Keratinocyte (primary cell): Measurements from ENCODE around the gene EPHA1. TPM values are rescaled to one million over a fixed set of nuclear protein-coding genes. Genes with fewer than 3 reads are reported as not detected.

ENCODE experiments used
- DNase-seq: peaks from one replicate; pipeline ENCODE4 v3.0.0-alpha.2; 2011; ENCODE audit warnings: low read depth, missing footprints, low spot score
- FAIRE-seq: peaks from 2 replicates; lab custom pipeline; 2011; peaks lifted over from hg19 to GRCh38; lab: Jason Lieb, UNC
- H2AFZ ChIP-seq: 2 replicates; pipeline ENCODE4 v1.6.0; 2012; ENCODE audit warnings: low read length, control low read depth, inconsistent platforms; ENCODE audit not compliant: control insufficient read depth
- H3K27ac ChIP-seq: 2 replicates; pipeline ENCODE4 v1.5.1; 2011; ENCODE audit warnings: low read length; ENCODE audit not compliant: control insufficient read depth, insufficient read depth
- H3K27me3 ChIP-seq: 3 replicates; pipeline ENCODE4 v1.6.0; 2011; ENCODE audit warnings: low read length; ENCODE audit not compliant: control insufficient read depth, insufficient read depth; ENCODE audit errors: extremely low read depth
- H3K36me3 ChIP-seq, 2 experiments: 2 replicates in 1 of 2; 3 replicates in 1 of 2; pipeline ENCODE4 v1.5.1; 2011; ENCODE audit warnings: low read length in 2 of 2, mild to moderate bottlenecking in 1 of 2; ENCODE audit not compliant: control insufficient read depth in 2 of 2, insufficient read depth in 2 of 2; ENCODE audit errors: extremely low read depth in 1 of 2
- H3K4me1 ChIP-seq: 3 replicates; pipeline ENCODE4 v1.5.1; 2011; ENCODE audit warnings: low read length; ENCODE audit not compliant: control insufficient read depth, insufficient read depth; ENCODE audit errors: extremely low read depth
- H3K4me2 ChIP-seq: 3 replicates; pipeline ENCODE4 v1.6.0; 2011; ENCODE audit warnings: low read depth, low read length; ENCODE audit not compliant: control insufficient read depth, insufficient read depth; ENCODE audit errors: extremely low read depth
- H3K4me3 ChIP-seq, 3 experiments: fragments of 200-600 bp in 1 of 3; sonication (generic) in 1 of 3; 2 replicates in 2 of 3; 3 replicates in 1 of 3; pipeline ENCODE4 v1.5.1; 2011 to 2016; ENCODE audit warnings: low read length in 3 of 3, mild to moderate bottlenecking in 3 of 3, control low read depth in 2 of 3, inconsistent platforms in 1 of 3, low read depth in 1 of 3, mixed read lengths in 1 of 3, mixed run types in 1 of 3, moderate library complexity in 1 of 3; ENCODE audit not compliant: control insufficient read depth in 2 of 3, insufficient read depth in 2 of 3; ENCODE audit errors: extremely low read depth in 1 of 3
- H3K79me2 ChIP-seq: 2 replicates; pipeline ENCODE4 v1.6.0; 2012; ENCODE audit warnings: low read length; ENCODE audit not compliant: control insufficient read depth, insufficient read depth
- H3K9ac ChIP-seq: 3 replicates; pipeline ENCODE4 v1.6.0; 2011; ENCODE audit warnings: low read length; ENCODE audit not compliant: control insufficient read depth, insufficient read depth; ENCODE audit errors: extremely low read depth
- H3K9me1 ChIP-seq: 3 replicates; pipeline ENCODE4 v1.6.0; 2011; ENCODE audit warnings: low read length; ENCODE audit not compliant: control insufficient read depth, insufficient read depth; ENCODE audit errors: extremely low read depth
- H3K9me3 ChIP-seq: 2 replicates; pipeline ENCODE4 v1.5.1; 2012; ENCODE audit warnings: low read depth, low read length; ENCODE audit not compliant: control insufficient read depth
- H4K20me1 ChIP-seq: 3 replicates; pipeline ENCODE4 v1.6.0; 2011; ENCODE audit warnings: low read length; ENCODE audit not compliant: control insufficient read depth, insufficient read depth; ENCODE audit errors: extremely low read depth
- CTCF ChIP-seq, 3 experiments: IDR thresholded peaks in 1 of 3; conservative IDR thresholded peaks in 1 of 3; optimal IDR thresholded peaks in 1 of 3; 2 replicates in 2 of 3; 3 replicates in 1 of 3; pipeline versions ENCODE3 to v1.5.1; 2011; ENCODE audit warnings: low read length in 3 of 3, mild to moderate bottlenecking in 3 of 3, moderate library complexity in 2 of 3, control low read depth in 1 of 3, inconsistent platforms in 1 of 3; ENCODE audit not compliant: insufficient read depth in 2 of 3; ENCODE audit errors: extremely low read depth in 1 of 3
- EZH2 ChIP-seq: IDR thresholded peaks from one replicate; pipeline ENCODE4 v1.6.1; 2012; ENCODE audit warnings: inconsistent platforms, mild to moderate bottlenecking, low read length, moderate library complexity
- dilution Hi-C: fragments of 300-500 bp; cut with MboI; formaldehyde crosslinking; loops from one replicate; pipeline ENCODE4 v1.7.0; 2020; ENCODE audit warnings: low sequenced_read_pairs; ENCODE audit not compliant: extremely low pct_ligation_motif_present
- polyA plus RNA-seq, 5 experiments: library from polyadenylated mRNA; depleted of rRNA in 3 of 5; stranded (reverse) in 3 of 5; stranded (forward) in 1 of 5; unstranded in 1 of 5; fragments of >200 nt; gene quantifications; 1 replicate in 1 of 5; 2 replicates in 3 of 5; 3 replicates in 1 of 5; pipeline versions ENCODE4 v1.2.1 to v1.2.3, GENCODE V29; 2011 to 2012; ENCODE audit warnings: missing spikeins in 2 of 5, low read depth in 1 of 5, low replicate concordance in 1 of 5

The EPHA1 gene
- polyA plus RNA-seq, 1 donor (not counting 4 experiments of a cell fraction or from before 2014, with no cell fraction given) = 31.9 TPM

DNA sequence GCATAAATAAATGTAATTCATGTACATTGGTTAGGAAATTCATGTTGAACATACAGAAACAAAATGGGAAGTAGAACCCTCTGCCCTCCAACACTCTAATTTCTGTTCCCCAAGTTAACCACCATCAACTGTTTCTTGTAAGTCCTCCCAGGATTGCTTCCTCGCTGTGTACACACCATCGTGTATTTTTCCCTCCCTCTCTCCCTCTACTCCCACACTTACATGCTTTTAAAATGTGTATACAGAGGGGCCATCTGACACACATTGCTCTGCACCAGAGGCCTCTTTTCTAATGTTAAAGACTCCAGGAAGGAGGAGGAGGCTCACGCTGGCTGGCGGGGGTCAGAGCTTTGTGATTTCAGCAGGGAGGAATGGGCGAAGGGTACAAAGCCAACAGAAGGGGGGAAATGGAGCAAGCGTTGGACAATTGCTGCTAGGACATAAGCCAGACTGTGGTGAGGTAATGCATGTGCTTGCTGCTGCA lies 1.9 kb upstream of the EPHA1 start:
- Histone ChIP-seq H3K27ac (no peak overlapping the region), H3K27me3 (no peaks in the 10 kb centered on the region), H2AFZ (no peak overlapping the region), H3K36me3 (no peaks in the 10 kb centered on the region), H3K9me1 (no peaks in the 10 kb centered on the region), H4K20me1 (no peaks in the 10 kb centered on the region), H3K79me2 (peaks cover 7% of the 10 kb centered on the region), H3K4me2 (no peak overlapping the region), H3K9ac (no peak overlapping the region), H3K4me3 (no peak overlapping the region), H3K4me1 (peaks cover 29% of the 10 kb centered on the region), H3K9me3 (no peaks in the 10 kb centered on the region)
- DNase-seq = no peak
- TF ChIP-seq CTCF (optimal IDR thresholded peaks at IDR 0.05 in 1 of 3, IDR thresholded peaks at IDR 0.05 in 1 of 3, conservative IDR thresholded peaks at IDR 0.05 in 1 of 3; ENCODE audit: extremely low read depth in 1 of 3, insufficient read depth in 2 of 3, low read length in 3 of 3) = no peak
- no peak for TF ChIP-seq EZH2
- dilution Hi-C loops = no loop called here
- FAIRE-seq = no peak

GRCh38 chr7:143408252-143408685 lies 387 bp downstream of the EPHA1 start:
- H3K4me1 ChIP-seq = peaks cover 24% of the 10 kb centered on the region

More at GRCh38 chr7:143408252-143408685, 387 bp downstream of the EPHA1 start:
- Histone ChIP-seq H3K79me2 (peaks cover 7% of the 10 kb centered on the region), H3K27me3 (no peaks in the 10 kb centered on the region), H3K4me2 (peak overlapping the region; percentile 96), H3K9me3 (no peaks in the 10 kb centered on the region), H3K27ac (peak overlapping the region; percentile 33), H3K9me1 (no peaks in the 10 kb centered on the region), H3K4me3 (peak overlapping the region; percentile 79 to 86 (median 83)), H4K20me1 (no peaks in the 10 kb centered on the region), H3K36me3 (peaks cover 0 to 2% of the 10 kb centered on the region in 2 experiments), H3K9ac (peak overlapping the region; percentile 76), H2AFZ (peak overlapping the region; percentile 58)
- TF ChIP-seq EZH2 (no peak), CTCF (optimal IDR thresholded peaks at IDR 0.05 in 1 of 3, IDR thresholded peaks at IDR 0.05 in 1 of 3, conservative IDR thresholded peaks at IDR 0.05 in 1 of 3; ENCODE audit: extremely low read depth in 1 of 3, insufficient read depth in 2 of 3, low read length in 3 of 3) (no peak)
- DNase-seq (no peak), FAIRE-seq (no peak)
- dilution Hi-C loops = no loop called here
